Lower leg skin (tissue), 4 donors: ENCODE results near the gene COL4A1. TPM values are rescaled to one million over a fixed set of nuclear protein-coding genes. Genes with fewer than 3 reads are reported as not detected.

Experiments
- DNase-seq, 2 donors: peaks; one replicate each; pipeline ENCODE4 v3.0.0-alpha.2; 2019; ENCODE audit warnings: low spot score in 2 of 2
- H3K4me3 ChIP-seq: fragments of 200-600 bp; sonication (generic); 2 replicates; pipeline ENCODE4 v1.5.1; 2017; ENCODE audit warnings: mild to moderate bottlenecking, low read depth; ENCODE audit not compliant: poor library complexity, severe bottlenecking
- POLR2A ChIP-seq, 2 donors: fragments of 450-650 bp; IDR thresholded peaks; one replicate each; pipeline ENCODE4 v1.6.1; 2016 to 2017; ENCODE audit warnings: antibody characterized with exemption in 2 of 2, mild to moderate bottlenecking in 1 of 2, moderate library complexity in 1 of 2
- WGBS, 2 donors: methylation state at CpG; one replicate each; pipeline ENCODE4 v1.1.5; 2018; 5-methylcytosine and 5-hydroxymethylcytosine counted together
- intact Hi-C: fragments of 100-400 bp; cut with DNase I; formaldehyde crosslinking; loops from one replicate; pipeline ENCODE4 v1.15.0; 2023; ENCODE audit warnings: low total_unique reads
- total RNA-seq, 4 donors: library from RNA; depleted of rRNA; stranded (reverse); fragments of >200 nt; gene quantifications; one replicate each; pipeline ENCODE4 v1.1.0, GENCODE V29; 2016
- TF ChIP-seq, protein P1 (sequence below), 3 donors: fragments of 450-650 bp; IDR thresholded peaks; one replicate each; pipeline ENCODE4 v1.5.1; 2016; ENCODE audit warnings: antibody characterized with exemption in 3 of 3, mild to moderate bottlenecking in 3 of 3, moderate library complexity in 2 of 3

COL4A1 gene
- total RNA-seq, 4 donors from 2014 or later = 41.0 to 105 (median 56.7) TPM

GRCh38 chr13:110293649-110294048 is 13.3 kb downstream of the COL4A1 start:
- TF ChIP-seq, protein P1, sequence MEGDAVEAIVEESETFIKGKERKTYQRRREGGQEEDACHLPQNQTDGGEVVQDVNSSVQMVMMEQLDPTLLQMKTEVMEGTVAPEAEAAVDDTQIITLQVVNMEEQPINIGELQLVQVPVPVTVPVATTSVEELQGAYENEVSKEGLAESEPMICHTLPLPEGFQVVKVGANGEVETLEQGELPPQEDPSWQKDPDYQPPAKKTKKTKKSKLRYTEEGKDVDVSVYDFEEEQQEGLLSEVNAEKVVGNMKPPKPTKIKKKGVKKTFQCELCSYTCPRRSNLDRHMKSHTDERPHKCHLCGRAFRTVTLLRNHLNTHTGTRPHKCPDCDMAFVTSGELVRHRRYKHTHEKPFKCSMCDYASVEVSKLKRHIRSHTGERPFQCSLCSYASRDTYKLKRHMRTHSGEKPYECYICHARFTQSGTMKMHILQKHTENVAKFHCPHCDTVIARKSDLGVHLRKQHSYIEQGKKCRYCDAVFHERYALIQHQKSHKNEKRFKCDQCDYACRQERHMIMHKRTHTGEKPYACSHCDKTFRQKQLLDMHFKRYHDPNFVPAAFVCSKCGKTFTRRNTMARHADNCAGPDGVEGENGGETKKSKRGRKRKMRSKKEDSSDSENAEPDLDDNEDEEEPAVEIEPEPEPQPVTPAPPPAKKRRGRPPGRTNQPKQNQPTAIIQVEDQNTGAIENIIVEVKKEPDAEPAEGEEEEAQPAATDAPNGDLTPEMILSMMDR (IDR thresholded peaks at IDR 0.05) = no peak
- no peak for TF ChIP-seq POLR2A (IDR thresholded peaks at IDR 0.05)
- DNase-seq = no peak
- H3K4me3 ChIP-seq = no peak overlapping the region
- intact Hi-C loops = no loop called here
- 63 to 67% methylated on average over 3 of the region's 3 CpGs for WGBS, 2 donors

DNA sequence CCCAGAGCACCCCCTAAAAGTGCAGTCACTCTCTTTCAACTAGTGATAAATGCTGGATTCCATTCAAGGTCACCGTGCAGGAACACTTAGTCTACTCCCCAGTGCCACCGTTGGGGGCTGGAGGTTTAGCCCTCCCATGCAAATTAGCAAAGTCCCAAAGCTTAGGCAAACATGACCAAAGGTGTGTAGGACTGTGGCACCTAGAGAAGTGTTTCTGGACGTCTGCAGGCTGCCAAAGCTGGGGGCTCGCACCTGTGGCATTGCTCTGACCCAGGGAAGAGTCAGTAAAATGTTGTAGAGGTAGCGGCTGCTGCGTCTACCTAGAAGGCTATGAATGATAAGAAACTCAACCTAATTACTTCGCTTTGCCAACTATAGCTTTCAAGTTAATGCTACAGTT is 13.9 kb downstream of the COL4A1 start:
- WGBS, 2 donors = 88 to 93% methylated on average over 7 of the region's 7 CpGs
- no peak for TF ChIP-seq POLR2A (IDR thresholded peaks at IDR 0.05)
- TF ChIP-seq, protein P1 (IDR thresholded peaks at IDR 0.05) = no peak
- intact Hi-C loops = no loop called here

DNA sequence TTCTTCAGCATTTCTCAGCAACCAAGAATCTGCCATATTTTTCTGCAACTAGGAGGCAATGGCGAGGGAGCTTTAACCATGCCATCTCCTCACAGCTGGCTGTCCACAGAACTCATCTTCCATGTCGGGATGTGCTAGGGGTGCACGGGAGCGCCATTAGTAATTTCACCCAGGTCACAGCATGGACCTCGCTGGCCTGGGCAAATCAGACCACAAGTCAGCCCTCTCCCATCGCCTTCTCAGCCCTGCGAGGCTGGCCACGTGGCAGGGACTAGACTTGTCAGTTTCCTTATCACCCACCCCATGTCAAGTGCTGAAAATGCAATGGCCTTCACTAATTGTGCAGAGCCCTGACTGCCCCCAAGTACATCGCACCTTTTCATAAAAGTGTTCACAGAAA is 15.7 kb downstream of the COL4A1 start:
- H3K4me3 ChIP-seq = no peak overlapping the region
- peak in 1 of 2 donors; percentile 40 for DNase-seq
- TF ChIP-seq, protein P1 (IDR thresholded peaks at IDR 0.05) = no peak
- TF ChIP-seq POLR2A (IDR thresholded peaks at IDR 0.05) = no peak
- 93 to 94% methylated on average over 9 of the region's 9 CpGs for WGBS, 2 donors
- intact Hi-C loops = no loop called here

More for the DNA sequence above, 13.9 kb downstream of the COL4A1 start:
- peak in 1 of 2 donors; percentile 58 for DNase-seq
- H3K4me3 ChIP-seq = no peak overlapping the region

DNA sequence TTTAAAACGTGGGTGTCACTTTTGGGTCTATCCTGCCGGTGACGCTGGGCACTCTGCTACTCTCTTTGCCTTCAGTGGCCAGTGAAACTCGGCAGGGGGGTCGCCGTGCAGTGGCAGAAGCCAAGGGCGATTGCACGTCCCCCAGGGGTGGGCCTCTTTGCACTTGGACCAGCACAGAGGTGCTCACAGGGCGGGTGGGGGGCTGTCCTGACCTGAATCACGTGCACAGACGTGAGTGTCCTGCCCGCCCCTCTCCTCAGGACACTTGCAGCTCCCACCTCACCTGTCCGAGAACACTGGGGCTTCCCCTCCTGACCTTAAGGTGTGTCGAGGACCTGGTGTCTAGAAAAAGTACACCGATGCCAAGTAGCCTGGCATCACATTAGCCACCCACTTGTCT is 16.1 kb downstream of the COL4A1 start:
- H3K4me3 ChIP-seq = no peak overlapping the region
- intact Hi-C loops = no loop called here
- 77 to 80% methylated on average over 15 of the region's 15 CpGs for WGBS, 2 donors
- peak in 1 of 2 donors; percentile 80 for DNase-seq
- TF ChIP-seq POLR2A (IDR thresholded peaks at IDR 0.05) = no peak
- TF ChIP-seq, protein P1 (IDR thresholded peaks at IDR 0.05) = no peak

DNA sequence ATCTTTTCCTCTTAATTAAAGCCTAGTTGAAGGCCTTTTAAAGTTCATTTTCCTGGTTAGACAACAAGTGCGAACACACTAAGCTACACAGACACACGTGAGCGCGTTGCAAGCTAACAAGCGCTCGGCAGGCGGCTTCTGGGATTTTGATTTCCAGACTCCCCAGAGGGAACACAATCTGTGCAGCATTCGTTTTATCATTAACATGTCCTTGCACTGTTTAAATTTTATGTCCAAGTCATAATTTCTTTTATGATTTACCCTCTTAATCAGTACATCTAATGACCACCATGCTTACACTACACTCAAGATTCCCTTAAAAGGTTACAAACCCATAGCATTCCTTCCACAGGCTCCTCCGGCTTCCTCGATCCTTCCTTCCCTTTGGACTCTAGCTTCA is 16.8 kb downstream of the COL4A1 start:
- 87 to 92% methylated on average over 10 of the region's 10 CpGs for WGBS, 2 donors
- intact Hi-C loops = no loop called here
- no peak for TF ChIP-seq POLR2A (IDR thresholded peaks at IDR 0.05)
- TF ChIP-seq, protein P1 (IDR thresholded peaks at IDR 0.05) = no peak
- DNase-seq = peak in 1 of 2 donors; percentile 12
- no peak overlapping the region for H3K4me3 ChIP-seq

- TF ChIP-seq, protein P1 (IDR thresholded peaks at IDR 0.05) = no peak
- no peak for TF ChIP-seq POLR2A (IDR thresholded peaks at IDR 0.05)
- intact Hi-C loops = no loop called here
- no peak overlapping the region for H3K4me3 ChIP-seq
- peak in 1 of 2 donors; percentile 39 for DNase-seq
- WGBS, 2 donors = 91 to 96% methylated on average over 11 of the region's 11 CpGs
Observed at GRCh38 chr13:110289661-110290060, 17.3 kb downstream of the COL4A1 start.
